HepG2 (cell line): ENCODE data around the gene MIF4GD.

Source experiments
- KAT2B ChIP-seq: fragments of 150-350 bp; IDR thresholded peaks from 2 replicates; pipeline ENCODE4 v1.6.1; 2014; ENCODE audit warnings: low read depth, low read length, borderline replicate concordance
- MAX ChIP-seq: IDR thresholded peaks from 2 replicates; pipeline ENCODE4 v1.6.1; 2012; ENCODE audit warnings: inconsistent platforms
- POLR2A ChIP-seq, 2 experiments: IDR thresholded peaks; 2 replicates each; pipeline ENCODE4 v1.6.1; 2011; ENCODE audit warnings: low read depth in 2 of 2, low read length in 2 of 2, mild to moderate bottlenecking in 1 of 2, moderate library complexity in 1 of 2; ENCODE audit not compliant: insufficient read depth in 1 of 2

- peak; percentile 89 for TF ChIP-seq MAX
- peak; percentile 94 to 99 for TF ChIP-seq POLR2A (IDR thresholded peaks at IDR 0.05; ENCODE audit: insufficient read depth in 1 of 2, low read depth in 2 of 2, low read length in 2 of 2)
- no peak for TF ChIP-seq KAT2B
Measured at GRCh38 chr17:75289115-75289831, 18.2 kb upstream of the MIF4GD start, which contains the start of gene SLC25A19.
